ENCODE results near the gene MICALL2. TPM values are rescaled to one million over a fixed set of nuclear protein-coding genes. Genes with fewer than 3 reads are reported as not detected.
A peak's percentile ranks its signal among the peaks of the same experiment; 100 is the strongest.

The MICALL2 gene
- total RNA-seq, 1 experiment from 2014 or later = 7.7 TPM

DNA sequence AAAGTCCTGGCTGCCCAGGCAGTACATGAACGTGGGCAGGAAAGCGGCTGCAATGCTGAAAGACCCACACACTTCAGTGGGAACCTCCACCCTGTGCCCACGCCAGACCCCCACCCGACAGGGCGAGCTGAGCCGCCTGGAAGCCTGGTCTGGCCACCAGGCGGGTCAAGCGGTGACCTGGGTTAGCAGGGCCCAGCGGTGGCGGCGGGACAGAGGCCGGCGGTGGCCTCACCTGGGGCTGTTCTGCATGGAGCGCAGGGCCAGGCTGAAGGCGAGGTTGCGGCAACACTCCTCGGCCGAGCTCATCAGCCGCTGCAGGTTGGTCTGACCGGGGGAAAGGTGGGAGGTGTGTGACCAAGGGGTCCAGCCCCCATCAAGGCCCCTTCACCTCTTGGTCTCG, 11.6 kb upstream of the MICALL2 start:
- H3K27ac ChIP-seq = no peak overlapping the region
- no peaks in the 10 kb centered on the region for H3K9me3 ChIP-seq (replicated peaks)
- no peak for DNase-seq (ENCODE audit: low read depth in 1 of 2, low spot score in 2 of 2)
- no peak overlapping the region for H3K4me3 ChIP-seq
- H3K4me1 ChIP-seq (replicated peaks) = peaks cover 22% of the 10 kb centered on the region
- no peaks in the 10 kb centered on the region for H3K27me3 ChIP-seq (replicated peaks)
- H3K36me3 ChIP-seq = peaks cover 73% of the 10 kb centered on the region

DNA sequence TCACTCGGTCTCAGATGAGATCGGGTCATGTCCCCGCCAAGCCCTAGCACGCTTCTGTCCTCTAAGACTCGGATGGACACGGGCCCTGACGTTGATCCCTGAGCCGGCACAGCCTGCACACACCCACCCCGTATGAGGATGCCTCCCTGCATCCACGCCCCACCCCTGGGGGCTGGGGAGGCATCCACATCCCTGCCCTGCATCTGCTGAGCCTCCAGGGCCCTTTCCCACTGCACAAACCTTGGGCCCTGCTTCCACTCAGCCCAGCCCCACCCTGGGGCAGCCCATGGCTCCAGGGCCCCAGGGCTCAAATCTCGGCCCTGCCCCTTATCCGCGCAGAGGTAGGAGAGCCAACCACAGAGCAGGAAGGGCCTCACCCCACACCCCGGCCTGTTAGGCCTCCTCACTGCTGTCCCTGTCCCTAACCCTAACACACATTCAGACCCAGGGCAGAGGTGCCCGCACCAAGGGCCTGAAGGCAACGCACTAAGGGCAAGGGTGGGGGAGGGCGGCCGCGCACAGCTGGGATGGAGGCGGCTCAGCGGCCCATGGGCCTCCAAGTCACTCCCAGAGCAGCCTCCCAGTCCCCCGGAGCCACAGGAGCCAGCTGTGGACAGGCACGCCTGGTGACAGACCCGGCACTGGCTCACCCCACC, 9.5 kb upstream of the MICALL2 start:
- Histone ChIP-seq H3K27me3 (replicated peaks) (no peaks in the 10 kb centered on the region), H3K4me3 (no peak overlapping the region), H3K4me1 (replicated peaks) (peaks cover 10% of the 10 kb centered on the region), H3K36me3 (peaks cover 52% of the 10 kb centered on the region), H3K9me3 (replicated peaks) (no peaks in the 10 kb centered on the region), H3K27ac (no peak overlapping the region)
- no peak for DNase-seq (ENCODE audit: low read depth in 1 of 2, low spot score in 2 of 2)

DNA sequence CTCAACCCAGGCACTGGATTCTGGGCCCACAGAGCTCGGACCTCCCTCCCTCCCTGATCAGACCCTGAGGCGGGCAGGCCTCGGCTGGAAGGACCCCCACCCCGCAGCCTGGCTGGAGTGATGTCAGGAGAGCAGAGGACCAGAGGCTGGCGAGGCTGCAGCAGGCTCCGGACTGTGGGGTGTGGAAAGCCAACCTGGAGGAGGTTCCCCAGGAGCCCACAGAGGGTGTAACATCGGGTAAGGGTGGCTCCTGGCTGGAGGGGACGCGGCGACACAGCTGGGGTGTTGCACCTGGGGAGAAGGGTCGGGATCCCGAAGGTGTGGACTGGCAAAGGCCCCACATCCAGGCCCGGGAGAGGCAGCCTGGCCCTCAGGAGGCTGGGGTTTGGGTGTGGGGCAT, 8.9 kb upstream of the MICALL2 start:
- no peak for DNase-seq (ENCODE audit: low read depth in 1 of 2, low spot score in 2 of 2)
- no peaks in the 10 kb centered on the region for H3K27me3 ChIP-seq (replicated peaks)
- H3K4me1 ChIP-seq (replicated peaks) = peaks cover 9% of the 10 kb centered on the region
- no peaks in the 10 kb centered on the region for H3K9me3 ChIP-seq (replicated peaks)
- H3K4me3 ChIP-seq = no peak overlapping the region
- H3K27ac ChIP-seq = no peak overlapping the region
- peaks cover 46% of the 10 kb centered on the region for H3K36me3 ChIP-seq

DNA sequence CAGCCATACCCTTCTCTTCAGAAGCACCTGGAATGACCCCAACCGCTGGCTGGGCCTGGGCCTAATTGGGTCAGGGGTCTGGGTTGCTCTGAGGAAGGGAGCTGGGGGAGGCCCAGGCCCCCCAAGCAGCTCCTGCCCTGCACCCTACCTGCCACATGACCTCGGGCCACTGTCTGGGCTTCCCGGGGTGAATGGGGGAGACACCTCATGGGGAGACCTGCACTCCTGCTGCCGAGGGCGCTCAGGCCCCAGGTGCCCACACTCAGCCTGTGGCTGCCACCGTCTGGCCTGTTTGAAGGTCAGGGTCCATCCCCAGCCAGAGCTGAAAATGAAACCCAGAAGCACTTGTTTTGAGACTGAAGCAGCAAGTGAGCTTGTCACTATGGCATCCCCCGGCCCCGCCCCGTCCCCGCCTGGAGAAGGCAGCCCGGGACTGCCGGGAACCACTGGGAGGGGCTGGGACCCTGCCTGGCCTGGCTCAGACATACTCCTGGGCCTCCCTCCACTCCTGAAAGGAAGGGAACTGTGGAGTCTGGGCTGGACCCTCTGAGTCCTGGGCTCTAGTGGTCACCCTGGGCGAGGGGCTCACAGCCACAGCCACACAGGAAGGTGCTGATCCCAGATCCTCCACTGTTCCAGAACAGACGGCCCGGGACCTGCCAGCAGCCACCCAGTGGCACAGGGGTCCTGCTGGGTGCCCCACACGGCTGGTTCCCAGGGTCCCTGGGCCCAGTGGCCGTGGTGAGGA, 7.4 kb upstream of the MICALL2 start:
- H3K27ac ChIP-seq = no peak overlapping the region
- H3K4me1 ChIP-seq (replicated peaks) = peaks cover 9% of the 10 kb centered on the region
- H3K9me3 ChIP-seq (replicated peaks) = no peaks in the 10 kb centered on the region
- H3K27me3 ChIP-seq (replicated peaks) = no peaks in the 10 kb centered on the region
- no peak overlapping the region for H3K4me3 ChIP-seq
- DNase-seq (ENCODE audit: low read depth in 1 of 2, low spot score in 2 of 2) = peak; percentile 29 to 65
- peaks cover 34% of the 10 kb centered on the region for H3K36me3 ChIP-seq

DNA sequence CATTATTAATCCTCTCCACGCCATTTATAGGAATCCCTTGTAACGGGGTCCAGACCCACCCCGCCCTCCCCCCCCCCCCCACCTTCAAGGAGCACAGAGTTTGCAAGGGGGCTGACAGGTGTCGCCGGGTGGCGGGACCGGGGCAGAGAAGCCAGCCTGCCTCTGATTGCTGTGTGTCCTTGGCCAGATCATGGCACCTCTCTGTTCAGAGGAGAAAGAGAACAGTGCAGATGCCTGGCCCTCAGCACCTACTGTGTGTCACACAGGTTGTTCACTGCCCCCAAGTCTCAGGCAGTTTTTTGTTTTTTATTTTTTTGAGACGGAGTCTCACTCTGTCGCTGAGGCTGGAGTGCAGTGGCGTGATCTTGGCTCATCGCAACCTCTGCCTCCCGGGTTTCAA, 5.4 kb upstream of the MICALL2 start:
- DNase-seq (ENCODE audit: low read depth in 1 of 2, low spot score in 2 of 2) = no peak
- Histone ChIP-seq H3K4me1 (replicated peaks) (peaks cover 13% of the 10 kb centered on the region), H3K27ac (no peak overlapping the region), H3K27me3 (replicated peaks) (no peaks in the 10 kb centered on the region), H3K36me3 (peaks cover 14% of the 10 kb centered on the region), H3K9me3 (replicated peaks) (no peaks in the 10 kb centered on the region), H3K4me3 (no peak overlapping the region)

DNA sequence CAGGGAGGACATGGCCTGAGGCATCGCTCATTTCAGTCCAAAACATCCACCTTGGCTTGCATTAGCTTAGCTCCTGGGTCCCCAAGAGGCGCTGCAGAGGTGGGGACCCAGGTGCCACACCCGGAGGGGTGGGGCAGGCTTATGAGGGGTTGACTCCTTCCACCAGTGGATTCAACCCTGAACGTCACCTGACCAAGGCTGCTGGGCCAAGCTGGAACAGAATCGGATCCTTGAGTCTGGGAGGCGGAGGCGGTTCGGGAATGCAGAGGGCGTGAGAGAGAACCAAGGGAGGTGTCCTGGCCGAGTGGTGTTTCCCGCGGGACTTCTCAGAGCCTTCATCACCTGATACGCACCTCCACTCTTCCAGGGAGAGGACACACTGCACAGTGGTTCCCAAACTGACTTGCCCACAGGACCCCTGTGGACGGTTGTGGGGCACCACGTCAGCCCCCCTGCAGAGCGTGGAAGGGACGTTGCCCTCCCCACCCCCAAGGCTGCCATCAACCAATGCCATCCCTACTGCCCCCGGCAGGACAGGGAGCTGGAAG, 4.5 kb upstream of the MICALL2 start:
- Histone ChIP-seq H3K4me3 (no peak overlapping the region), H3K27ac (no peak overlapping the region), H3K27me3 (replicated peaks) (no peaks in the 10 kb centered on the region), H3K9me3 (replicated peaks) (no peaks in the 10 kb centered on the region), H3K4me1 (replicated peaks) (peaks cover 18% of the 10 kb centered on the region), H3K36me3 (peaks cover 10% of the 10 kb centered on the region; the same call in 1 of the 2 replicates)
- no peak for DNase-seq (ENCODE audit: low read depth in 1 of 2, low spot score in 2 of 2)

DNA sequence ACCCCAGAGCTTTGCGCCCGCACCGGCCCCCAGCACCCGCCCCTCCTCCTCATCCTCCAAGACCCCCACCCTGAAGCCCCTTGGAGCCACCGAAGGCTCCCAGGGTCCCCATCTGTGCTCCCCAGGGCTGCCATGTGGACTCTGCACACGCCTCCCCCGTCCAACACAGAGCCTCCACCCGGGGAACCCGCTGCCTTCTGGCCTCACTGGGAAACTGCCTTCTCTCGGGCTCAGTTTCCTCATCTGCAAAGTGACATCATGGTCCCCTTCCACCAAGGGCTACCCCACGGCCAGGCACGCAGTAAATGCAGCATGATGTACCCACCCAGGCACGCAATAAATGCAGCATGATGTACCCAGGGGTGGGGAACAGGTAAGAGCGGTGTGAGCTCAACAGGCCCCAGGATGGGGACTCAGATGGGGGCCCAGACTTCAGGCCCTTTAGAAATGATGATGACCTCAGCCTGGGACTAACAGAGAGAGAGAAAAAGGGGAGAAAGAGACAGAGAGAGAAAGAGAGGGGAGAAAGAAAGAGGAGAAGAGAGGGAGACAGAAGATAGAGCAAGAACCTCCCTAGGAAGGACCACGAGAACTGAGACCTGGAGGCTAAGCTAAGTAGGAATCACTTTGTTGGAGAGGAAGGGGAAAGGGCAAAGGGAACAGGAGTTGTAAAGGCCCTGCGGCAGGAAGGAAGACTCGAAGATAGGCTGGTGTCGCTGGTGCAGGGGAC, 2.5 kb upstream of the MICALL2 start:
- H3K9me3 ChIP-seq (replicated peaks) = no peaks in the 10 kb centered on the region
- H3K36me3 ChIP-seq = peaks cover 4% of the 10 kb centered on the region; the same call in 1 of the 2 replicates
- no peak overlapping the region for H3K4me3 ChIP-seq
- no peak overlapping the region for H3K27ac ChIP-seq
- peaks cover 28% of the 10 kb centered on the region for H3K4me1 ChIP-seq (replicated peaks)
- no peaks in the 10 kb centered on the region for H3K27me3 ChIP-seq (replicated peaks)
- no peak for DNase-seq (ENCODE audit: low read depth in 1 of 2, low spot score in 2 of 2)

DNA sequence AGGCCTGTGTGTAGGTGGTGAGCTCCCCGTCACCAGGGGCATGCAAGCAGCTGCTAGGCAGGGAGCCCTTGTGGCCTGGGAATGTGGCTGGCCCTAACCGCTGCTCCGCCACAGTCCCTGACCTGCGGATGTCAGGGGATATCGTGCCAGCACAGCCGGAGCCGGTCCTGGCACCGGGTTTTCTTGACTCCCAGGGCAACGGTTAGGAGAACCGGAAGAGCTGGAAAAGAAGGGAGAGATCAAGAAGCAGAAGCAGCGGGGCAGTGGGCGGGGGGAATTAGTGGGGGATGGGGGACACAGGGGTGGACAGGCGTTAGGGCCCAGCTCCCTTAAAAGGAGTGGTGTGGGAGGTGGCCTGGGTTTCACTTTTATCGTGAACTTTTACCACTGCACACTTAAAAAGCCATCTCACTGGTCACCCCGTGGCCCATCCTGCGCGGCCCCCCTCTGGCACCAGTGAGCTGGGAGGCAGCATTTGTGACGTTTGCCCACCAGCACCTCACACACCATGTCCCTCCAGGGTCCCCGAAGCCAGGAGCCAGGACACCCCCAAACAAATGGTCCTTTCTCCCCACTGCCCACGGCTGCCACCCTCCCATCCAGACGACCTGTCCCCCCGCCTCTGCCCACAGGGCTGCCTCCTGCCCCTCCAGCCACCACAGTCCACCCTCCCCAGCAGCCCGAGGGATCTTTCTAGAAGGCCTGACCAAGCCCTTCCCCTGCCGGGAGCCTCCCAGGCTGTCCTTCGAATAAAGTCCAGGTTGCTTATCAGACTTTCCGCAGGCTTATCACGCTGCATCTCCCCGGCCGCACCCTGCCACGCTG, 1.8 kb upstream of the MICALL2 start:
- Histone ChIP-seq H3K9me3 (replicated peaks) (no peaks in the 10 kb centered on the region), H3K27ac (no peak overlapping the region), H3K36me3 (peaks cover 4% of the 10 kb centered on the region; the same call in 1 of the 2 replicates), H3K4me1 (replicated peaks) (peaks cover 24% of the 10 kb centered on the region), H3K4me3 (no peak overlapping the region), H3K27me3 (replicated peaks) (no peaks in the 10 kb centered on the region)
- DNase-seq (ENCODE audit: low read depth in 1 of 2, low spot score in 2 of 2) = no peak

DNA sequence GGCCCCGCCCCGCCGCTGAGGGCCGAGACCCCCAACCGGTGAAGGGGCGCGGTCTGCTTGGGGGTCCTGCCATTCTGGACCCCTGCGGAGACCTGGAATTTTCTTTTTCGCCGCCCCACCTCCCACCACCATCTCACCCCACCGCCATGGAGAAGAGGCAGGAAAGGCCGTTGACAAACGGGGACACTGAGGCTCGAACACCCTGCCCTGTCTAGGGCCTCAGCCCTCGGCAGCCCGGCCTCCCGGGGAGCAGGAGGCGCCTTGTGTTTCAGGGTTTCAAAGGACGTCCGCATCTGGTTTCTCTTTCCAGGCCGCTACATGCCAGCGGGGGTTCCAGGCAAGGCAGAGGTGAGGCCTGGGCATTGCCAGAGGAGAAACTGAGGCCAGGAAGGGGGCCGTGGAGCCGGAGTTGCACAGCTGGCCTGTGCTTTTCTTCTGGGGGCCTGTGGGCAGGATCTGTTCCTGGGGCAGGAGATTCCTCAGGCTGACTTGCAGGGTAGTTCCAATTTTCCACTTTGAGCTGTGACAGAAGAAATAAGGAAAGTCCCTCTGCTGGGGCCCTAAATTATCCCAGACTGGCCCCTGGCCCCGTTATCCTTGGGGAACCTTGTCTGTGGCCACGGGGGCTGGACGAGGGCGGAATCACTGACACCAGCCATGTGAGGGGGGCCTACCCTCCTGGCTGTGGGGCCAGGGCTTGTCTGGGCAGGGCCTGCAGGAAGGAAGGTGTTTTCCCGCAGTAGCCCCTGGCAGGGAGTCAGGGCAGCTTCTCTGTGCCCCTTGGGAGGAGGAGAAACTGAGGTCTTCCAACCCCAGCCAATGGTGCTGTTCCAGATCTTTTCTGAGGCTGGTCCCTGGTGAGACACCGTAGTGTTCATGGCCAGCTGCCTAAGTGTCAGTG, 900 bp upstream of the MICALL2 start:
- Histone ChIP-seq H3K27me3 (replicated peaks) (no peaks in the 10 kb centered on the region), H3K9me3 (replicated peaks) (no peaks in the 10 kb centered on the region), H3K4me1 (replicated peaks) (peaks cover 24% of the 10 kb centered on the region), H3K36me3 (peaks cover 7% of the 10 kb centered on the region; the same call in 1 of the 2 replicates), H3K4me3 (peak overlapping the region; percentile 22), H3K27ac (no peak overlapping the region)
- DNase-seq (ENCODE audit: low read depth in 1 of 2, low spot score in 2 of 2) = peak in 1 of 2 experiments; percentile 20

DNA sequence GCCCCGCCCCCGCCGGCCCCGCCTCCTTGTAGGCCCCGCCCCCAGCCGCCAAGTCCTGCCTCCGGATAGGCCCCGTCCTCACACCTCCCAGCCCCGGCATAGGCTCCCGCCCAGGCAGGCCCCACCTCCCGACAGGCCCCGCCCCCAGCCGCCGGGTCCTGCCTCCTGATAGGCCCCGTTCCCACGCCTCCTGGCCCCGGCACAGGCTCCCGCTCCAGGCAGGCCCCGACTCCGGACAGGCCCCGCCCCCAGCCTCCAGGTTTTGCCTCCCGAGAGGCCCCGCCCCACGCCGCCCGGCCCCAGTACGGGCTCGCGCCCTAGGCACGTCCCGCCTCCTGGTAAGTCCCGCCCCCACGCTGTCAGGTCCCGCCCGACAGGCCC, 232 bp upstream of the MICALL2 start:
- no peak overlapping the region for H3K27ac ChIP-seq
- no peaks in the 10 kb centered on the region for H3K9me3 ChIP-seq (replicated peaks)
- peak overlapping the region; percentile 69 for H3K4me3 ChIP-seq
- peak in 1 of 2 experiments; percentile 99 for DNase-seq (ENCODE audit: low read depth in 1 of 2, low spot score in 2 of 2)
- H3K36me3 ChIP-seq = peaks cover 7% of the 10 kb centered on the region; the same call in 1 of the 2 replicates
- peaks cover 24% of the 10 kb centered on the region for H3K4me1 ChIP-seq (replicated peaks)
- no peaks in the 10 kb centered on the region for H3K27me3 ChIP-seq (replicated peaks)

DNA sequence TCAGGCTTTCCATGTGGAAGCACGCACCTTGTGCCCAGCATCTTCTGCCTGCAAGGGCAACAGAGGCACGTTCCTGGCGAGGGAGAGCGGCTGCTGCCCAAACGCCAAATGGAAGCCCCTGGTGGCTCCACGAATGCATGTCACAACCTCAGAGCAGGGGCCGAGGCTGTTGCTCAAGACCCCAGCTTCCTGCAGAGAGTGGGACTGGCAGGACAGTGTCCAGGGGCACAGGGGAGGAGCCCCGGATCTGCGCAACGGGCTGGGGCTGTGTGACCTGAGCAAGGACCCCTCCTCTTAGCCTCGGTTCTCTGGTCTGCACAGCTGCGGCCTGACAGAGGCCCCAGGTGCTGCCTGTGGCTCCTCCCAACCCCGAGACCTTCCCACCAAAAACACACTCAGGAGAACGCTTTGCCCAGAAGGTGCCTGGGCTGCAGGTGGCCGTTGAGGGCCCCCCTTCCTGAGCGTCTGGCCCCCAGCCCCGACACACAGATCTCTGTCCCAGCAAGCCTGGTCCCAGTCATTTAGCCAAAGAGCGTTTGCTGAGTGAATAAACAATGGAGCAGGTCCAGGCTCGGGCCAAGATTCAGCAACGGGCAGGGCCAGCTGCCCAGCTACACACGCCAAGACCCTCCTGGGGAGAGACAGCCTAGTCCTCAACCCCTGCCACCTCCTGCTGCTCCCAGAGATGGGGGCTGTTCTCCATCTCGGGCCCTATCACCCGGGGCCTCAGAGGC, 1.2 kb downstream of the MICALL2 start:
- H3K9me3 ChIP-seq (replicated peaks) = no peaks in the 10 kb centered on the region
- DNase-seq (ENCODE audit: low read depth in 1 of 2, low spot score in 2 of 2) = no peak
- peak overlapping the region; percentile 51 for H3K27ac ChIP-seq
- H3K27me3 ChIP-seq (replicated peaks) = no peaks in the 10 kb centered on the region
- peaks cover 7% of the 10 kb centered on the region; the same call in 1 of the 2 replicates for H3K36me3 ChIP-seq
- H3K4me1 ChIP-seq (replicated peaks) = peaks cover 24% of the 10 kb centered on the region
- peak overlapping the region; percentile 69 for H3K4me3 ChIP-seq
